Measurements from ENCODE around the gene KLF7. TPM values are rescaled to one million over a fixed set of nuclear protein-coding genes. Genes with fewer than 3 reads are reported as not detected.

Gene KLF7
- total RNA-seq, 2 donors from 2014 or later, result 27.2 to 28.3 TPM

GRCh38 chr2:207188626-207189419, 23.1 kb upstream of the KLF7 start:
- Histone ChIP-seq H3K27me3 (replicated peaks; ENCODE audit: insufficient read depth) (no peaks in the 10 kb centered on the region), H3K36me3 (no peaks in the 10 kb centered on the region), H3K4me3 (no peak overlapping the region), H3K9me3 (no peaks in the 10 kb centered on the region), H3K27ac (no peak overlapping the region), H3K4me1 (ENCODE audit: control insufficient read depth in 1 of 2, low read depth in 2 of 2) (peaks cover 0 to 8% of the 10 kb centered on the region in 2 donors)
- DNase-seq (ENCODE audit: low spot score), result no peak
- no peak for ATAC-seq (ENCODE audit: insufficient number of reproducible peaks, low FRiP score, low read depth)
- TF ChIP-seq CTCF (IDR thresholded peaks at IDR 0.05), result no peak

GRCh38 chr2:207185372-207185771, 19.6 kb upstream of the KLF7 start:
- ATAC-seq (ENCODE audit: insufficient number of reproducible peaks, low FRiP score, low read depth), result no peak
- peaks cover 0 to 8% of the 10 kb centered on the region in 2 donors for H3K4me1 ChIP-seq (ENCODE audit: control insufficient read depth in 1 of 2, low read depth in 2 of 2)
- no peak overlapping the region for H3K27ac ChIP-seq
- no peaks in the 10 kb centered on the region for H3K27me3 ChIP-seq (replicated peaks; ENCODE audit: insufficient read depth)
- DNase-seq (ENCODE audit: low spot score), result no peak
- no peaks in the 10 kb centered on the region for H3K9me3 ChIP-seq
- no peak overlapping the region for H3K4me3 ChIP-seq
- H3K36me3 ChIP-seq, result no peaks in the 10 kb centered on the region
- no peak for TF ChIP-seq CTCF (IDR thresholded peaks at IDR 0.05)

GRCh38 chr2:207184768-207185167, 19.0 kb upstream of the KLF7 start:
- no peak for TF ChIP-seq CTCF (IDR thresholded peaks at IDR 0.05)

DNA sequence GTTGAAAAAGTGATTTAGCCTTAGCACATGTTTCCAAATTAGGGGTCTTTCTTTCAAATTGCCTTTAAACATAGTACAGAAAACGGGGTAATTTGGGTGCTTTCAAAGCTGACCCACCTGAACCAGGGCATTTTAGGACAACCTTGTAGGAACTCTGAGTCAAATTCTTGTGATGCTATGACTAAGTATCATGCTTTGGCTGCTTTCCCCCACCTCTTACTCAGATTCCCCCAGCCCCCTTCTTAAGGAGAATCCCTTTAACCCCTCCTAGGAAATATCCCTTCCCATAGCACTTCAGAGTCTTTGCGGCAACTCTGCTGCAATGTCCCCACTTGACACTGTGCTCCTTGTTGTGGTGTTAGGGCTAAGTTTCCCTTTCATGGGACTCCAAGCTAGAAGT, 18.6 kb upstream of the KLF7 start:
- no peak for TF ChIP-seq CTCF (IDR thresholded peaks at IDR 0.05)
- no peaks in the 10 kb centered on the region for H3K27me3 ChIP-seq (replicated peaks; ENCODE audit: insufficient read depth)
- no peak overlapping the region for H3K4me3 ChIP-seq
- DNase-seq (ENCODE audit: low spot score) (no peak), ATAC-seq (ENCODE audit: insufficient number of reproducible peaks, low FRiP score, low read depth) (no peak)
- no peak overlapping the region for H3K27ac ChIP-seq
- no peaks in the 10 kb centered on the region for H3K9me3 ChIP-seq
- peaks cover 0 to 8% of the 10 kb centered on the region in 2 donors for H3K4me1 ChIP-seq (ENCODE audit: control insufficient read depth in 1 of 2, low read depth in 2 of 2)
- no peaks in the 10 kb centered on the region for H3K36me3 ChIP-seq

More at GRCh38 chr2:207184768-207185167, 19.0 kb upstream of the KLF7 start:
- no peaks in the 10 kb centered on the region for H3K27me3 ChIP-seq (replicated peaks; ENCODE audit: insufficient read depth)
- no peak overlapping the region for H3K27ac ChIP-seq
- H3K4me3 ChIP-seq, result no peak overlapping the region
- peaks cover 0 to 8% of the 10 kb centered on the region in 2 donors for H3K4me1 ChIP-seq (ENCODE audit: control insufficient read depth in 1 of 2, low read depth in 2 of 2)
- ATAC-seq (ENCODE audit: insufficient number of reproducible peaks, low FRiP score, low read depth) (no peak), DNase-seq (ENCODE audit: low spot score) (no peak)
- H3K9me3 ChIP-seq, result no peaks in the 10 kb centered on the region
- H3K36me3 ChIP-seq, result no peaks in the 10 kb centered on the region

- peaks cover 0 to 2% of the 10 kb centered on the region in 2 donors for H3K4me1 ChIP-seq (ENCODE audit: control insufficient read depth in 1 of 2, low read depth in 2 of 2)
- no peak for TF ChIP-seq CTCF (IDR thresholded peaks at IDR 0.05)
- no peak for DNase-seq (ENCODE audit: low spot score)
- no peaks in the 10 kb centered on the region for H3K36me3 ChIP-seq
- H3K27me3 ChIP-seq (replicated peaks; ENCODE audit: insufficient read depth), result no peaks in the 10 kb centered on the region
- H3K27ac ChIP-seq, result no peak overlapping the region
- ATAC-seq (ENCODE audit: insufficient number of reproducible peaks, low FRiP score, low read depth), result no peak
- no peak overlapping the region for H3K4me3 ChIP-seq
- no peaks in the 10 kb centered on the region for H3K9me3 ChIP-seq
These were observed 17.8 kb upstream of the KLF7 start for GRCh38 chr2:207183506-207183905.

All from thoracic aorta (tissue), 2 donors.